Measurements from ENCODE around the gene AR. TPM values are rescaled to one million over a fixed set of nuclear protein-coding genes. Genes with fewer than 3 reads are reported as not detected.
"Not testable (repeated sequence)": the region's sequence is repeated elsewhere in the genome, so short reads cannot be mapped to it uniquely, and the experiment has no call there.

The AR gene
- total RNA-seq, 1 donor from 2014 or later = 12.7 TPM

DNA sequence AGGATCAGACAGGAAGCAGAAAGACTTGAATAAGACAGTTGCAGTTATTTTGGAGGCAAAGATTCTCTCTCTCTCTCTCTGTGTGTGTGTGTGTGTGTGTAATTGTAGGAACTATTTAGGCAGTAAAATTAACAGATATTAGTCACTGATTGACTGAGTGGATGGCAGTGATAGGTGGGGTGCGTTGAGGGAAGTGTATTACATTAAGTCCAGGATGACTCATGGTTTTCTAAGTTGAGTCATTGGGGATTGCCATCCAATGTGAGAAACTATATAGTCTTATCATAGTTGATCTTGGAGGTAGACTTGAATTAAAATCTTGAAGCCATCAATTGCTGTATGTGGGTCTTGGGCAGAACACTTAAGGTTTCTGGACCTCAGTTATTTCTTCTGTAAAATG is 75.4 kb downstream of the AR start:
- intact Hi-C loops (cut with DNase I) = no loop called here
- DNase-seq (ENCODE audit: low spot score) = no peak

- DNase-seq (ENCODE audit: low spot score) = no peak
- intact Hi-C loops (cut with DNase I) = no loop called here
These were observed 78.3 kb downstream of the AR start for GRCh38 chrX:67622053-67622585.

DNA sequence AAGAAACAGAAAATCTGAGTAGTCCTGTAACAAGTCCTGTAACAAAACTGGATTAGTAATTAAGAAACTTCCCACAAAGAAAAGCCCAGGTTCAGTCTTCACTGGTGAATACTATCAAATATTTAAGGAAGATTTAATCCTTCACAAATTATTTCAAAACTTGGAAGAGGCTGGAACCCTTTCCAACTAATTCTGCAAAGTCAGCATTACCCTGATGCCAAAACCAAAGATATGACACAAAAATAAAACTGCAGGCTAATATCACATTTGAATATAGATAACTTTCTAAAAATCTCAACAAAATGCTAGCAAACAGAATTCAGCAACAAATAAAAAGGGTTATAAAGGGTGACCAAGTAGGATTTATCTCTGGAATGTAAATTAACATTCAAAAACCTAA is 80.5 kb downstream of the AR start:
- no peak for DNase-seq (ENCODE audit: low spot score)
- intact Hi-C loops (cut with DNase I) = no loop called here

DNA sequence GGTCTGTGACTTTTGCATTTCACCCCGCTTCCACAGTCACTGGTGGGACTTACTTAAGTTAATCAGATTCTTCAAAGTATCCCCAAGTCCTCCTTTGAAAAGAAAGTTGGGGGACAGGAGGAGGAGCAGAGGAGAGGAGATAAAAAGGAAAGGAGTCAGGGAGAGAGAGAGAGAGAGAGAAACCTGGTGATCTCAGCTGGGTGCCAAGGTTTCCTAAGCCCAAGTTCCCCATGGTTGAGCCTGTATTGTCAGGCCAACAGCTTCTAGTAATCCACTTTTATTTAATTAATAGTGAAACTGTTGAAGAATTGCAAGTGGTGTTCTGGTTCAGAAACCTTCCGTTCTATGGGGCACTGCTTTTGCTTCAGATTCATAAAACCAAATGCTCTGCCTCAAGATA is 91.6 kb downstream of the AR start:
- intact Hi-C loops (cut with DNase I) = no loop called here

GRCh38 chrX:67636532-67636931 is 92.7 kb downstream of the AR start:
- intact Hi-C loops (cut with DNase I) = no loop called here
- no peak for DNase-seq (ENCODE audit: low spot score)

More for the DNA sequence above, 91.6 kb downstream of the AR start:
- DNase-seq (ENCODE audit: low spot score) = no peak

- intact Hi-C loops (cut with DNase I); DNase-seq (ENCODE audit: low spot score): not testable (repeated sequence)
These were observed 93.5 kb downstream of the AR start for GRCh38 chrX:67637293-67637692.

DNA sequence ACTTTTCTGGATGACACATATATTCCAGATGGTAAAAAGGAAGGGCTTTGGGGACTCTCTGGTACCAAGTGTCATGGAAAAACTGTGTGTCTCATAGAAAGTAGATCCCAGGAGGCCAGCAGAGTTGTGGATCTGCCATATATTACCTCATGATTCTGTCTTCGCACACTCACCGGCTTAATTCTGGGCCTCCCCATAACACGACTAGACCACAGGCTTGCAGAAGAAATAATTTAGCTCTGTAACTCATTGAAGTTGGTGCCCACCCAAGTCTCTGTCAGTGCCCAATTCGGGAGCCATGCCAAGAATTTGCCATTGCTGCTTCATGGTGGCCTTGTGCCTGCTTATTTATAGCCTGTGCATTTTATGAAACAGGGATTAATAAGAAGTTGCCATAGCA is 104.5 kb downstream of the AR start:
- intact Hi-C loops (cut with DNase I) = no loop called here
- DNase-seq (ENCODE audit: low spot score) = no peak

GRCh38 chrX:67651437-67652142 is 107.8 kb downstream of the AR start:
- intact Hi-C loops (cut with DNase I) = no loop called here
- DNase-seq (ENCODE audit: low spot score) = no peak

GRCh38 chrX:67652543-67652942 is 108.7 kb downstream of the AR start:
- intact Hi-C loops (cut with DNase I) = no loop called here
- no peak for DNase-seq (ENCODE audit: low spot score)

- no peak for DNase-seq (ENCODE audit: low spot score)
- intact Hi-C loops (cut with DNase I) = no loop called here
These were observed 110.5 kb downstream of the AR start for GRCh38 chrX:67654301-67654700.

- no peak for DNase-seq (ENCODE audit: low spot score)
- intact Hi-C loops (cut with DNase I) = no loop called here
These were observed 121.8 kb downstream of the AR start for GRCh38 chrX:67665583-67665982.

GRCh38 chrX:67670717-67671116 is 126.9 kb downstream of the AR start:
- DNase-seq (ENCODE audit: low spot score); intact Hi-C loops (cut with DNase I): not testable (repeated sequence)

- intact Hi-C loops (cut with DNase I) = no loop called here
- DNase-seq (ENCODE audit: low spot score) = no peak
These were observed 130.0 kb downstream of the AR start for GRCh38 chrX:67673741-67674274.

DNA sequence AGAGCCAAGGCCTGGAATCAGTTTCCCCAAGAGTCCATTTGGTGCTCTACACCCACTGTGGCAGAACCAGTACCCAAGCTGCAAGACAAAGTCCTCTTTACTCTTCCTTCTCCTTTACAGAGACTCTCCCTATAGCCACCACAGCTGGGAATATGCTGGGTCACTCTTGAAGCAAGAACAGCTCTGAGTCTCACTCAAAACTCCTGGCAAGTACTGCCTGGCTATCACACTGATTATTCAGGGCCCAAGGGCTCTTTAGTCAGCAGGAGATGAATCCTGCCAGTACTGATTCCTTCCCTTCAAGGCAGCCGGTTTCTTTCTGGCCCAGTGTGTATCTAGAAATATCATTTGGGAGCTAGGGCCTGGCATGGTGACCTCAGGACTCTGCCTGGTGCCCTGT is 130.9 kb downstream of the AR start:
- no peak for DNase-seq (ENCODE audit: low spot score)
- intact Hi-C loops (cut with DNase I) = no loop called here

- intact Hi-C loops (cut with DNase I) = no loop called here
- no peak for DNase-seq (ENCODE audit: low spot score)
These were observed 140.3 kb downstream of the AR start for GRCh38 chrX:67684136-67684535.

DNA sequence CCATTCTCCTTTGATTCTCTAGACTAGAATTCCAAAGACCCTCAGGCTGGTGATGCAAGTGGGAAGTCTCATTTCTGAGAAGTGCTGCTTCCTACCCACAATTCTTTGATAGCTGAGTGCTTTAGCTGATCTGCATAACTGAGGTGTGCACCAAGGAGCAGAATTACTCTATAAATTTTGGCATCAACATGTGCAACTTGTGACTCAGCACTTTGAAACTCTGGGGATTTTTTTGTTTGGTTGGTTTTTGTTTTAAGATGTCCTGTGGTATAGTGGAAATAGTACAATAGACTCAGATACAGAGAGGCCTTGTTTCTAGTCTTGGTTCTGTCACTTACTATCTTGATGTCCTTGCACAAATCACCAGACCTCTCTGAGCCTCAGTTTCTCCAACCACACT is 148.4 kb downstream of the AR start:
- no peak for DNase-seq (ENCODE audit: low spot score)
- intact Hi-C loops (cut with DNase I) = no loop called here

- intact Hi-C loops (cut with DNase I) = no loop called here
These were observed 150.1 kb downstream of the AR start for GRCh38 chrX:67693928-67694327.

DNA sequence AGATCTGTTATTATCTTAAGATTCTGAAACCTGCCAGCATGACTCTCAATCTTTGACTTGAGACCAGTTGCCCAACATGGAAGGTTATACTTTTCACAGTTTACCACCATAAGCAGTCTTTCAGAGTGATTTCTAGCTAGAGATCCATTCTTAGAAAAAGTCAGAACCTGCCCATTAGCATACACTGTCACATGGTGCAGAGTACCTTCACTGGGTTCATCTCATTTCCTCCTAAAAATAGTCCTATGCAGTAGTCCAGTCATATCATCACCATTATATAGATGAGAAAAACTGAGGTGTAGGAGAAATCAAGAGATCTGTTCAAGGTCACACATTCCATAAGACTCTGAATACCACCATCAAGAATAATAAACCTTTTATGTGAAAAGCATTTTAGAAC is 153.6 kb downstream of the AR start:
- intact Hi-C loops (cut with DNase I) = no loop called here
- DNase-seq (ENCODE audit: low spot score) = no peak

More at GRCh38 chrX:67693928-67694327, 150.1 kb downstream of the AR start:
- no peak for DNase-seq (ENCODE audit: low spot score)

DNA sequence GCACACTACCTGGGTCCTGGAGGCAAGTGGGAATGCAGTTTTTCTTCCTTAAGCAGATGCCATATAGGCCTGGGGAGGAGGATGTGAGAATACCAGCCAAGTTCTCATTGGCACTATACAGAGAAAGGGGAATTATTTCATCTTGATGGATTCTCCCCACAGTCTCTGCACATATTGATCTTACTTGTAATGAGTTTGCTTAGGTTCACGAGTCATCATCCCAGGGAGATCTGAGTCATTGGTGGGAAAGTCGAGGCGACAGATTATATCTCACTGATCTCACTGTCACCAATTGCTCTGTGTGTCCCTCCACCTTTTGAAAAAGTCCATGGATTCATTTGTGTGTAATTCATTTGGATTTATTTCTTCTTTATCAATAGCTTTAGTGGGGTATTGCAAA is 156.8 kb downstream of the AR start:
- no peak for DNase-seq (ENCODE audit: low spot score)
- intact Hi-C loops (cut with DNase I) = no loop called here

DNA sequence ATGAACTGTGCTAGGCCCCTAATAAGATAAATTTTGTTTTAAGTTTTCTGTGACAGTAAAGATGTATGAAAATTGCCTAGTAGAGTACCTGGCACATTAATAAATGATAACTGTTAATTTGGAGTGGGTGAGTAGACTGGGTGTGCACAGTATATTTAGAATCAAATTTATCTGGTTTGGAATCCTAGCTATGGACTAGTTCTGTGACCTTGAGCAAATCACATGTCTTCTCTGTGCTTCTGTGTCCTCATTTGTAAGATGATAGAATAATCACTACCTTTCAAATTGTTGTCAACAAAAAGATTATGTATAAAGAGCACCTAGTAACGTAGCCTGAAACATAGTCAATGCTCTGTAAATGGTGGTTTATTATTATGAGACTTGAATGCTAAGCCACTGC is 170.2 kb downstream of the AR start:
- intact Hi-C loops (cut with DNase I) = no loop called here

GRCh38 chrX:67717571-67717970 is 173.8 kb downstream of the AR start:
- no peak for DNase-seq (ENCODE audit: low spot score)
- intact Hi-C loops (cut with DNase I) = no loop called here

More for the DNA sequence above, 170.2 kb downstream of the AR start:
- no peak for DNase-seq (ENCODE audit: low spot score)
